Endothelial cell of umbilical vein (primary cell): ENCODE measurements around the gene ELP4.

Experiments
- EZH2 ChIP-seq: IDR thresholded peaks from 2 replicates; pipeline ENCODE4 v1.6.1; 2012; ENCODE audit warnings: borderline replicate concordance, low read depth, mild to moderate bottlenecking, moderate library complexity, low read length, inconsistent platforms; ENCODE audit not compliant: severe bottlenecking
- JUN ChIP-seq: IDR thresholded peaks from 2 replicates; pipeline ENCODE4 v1.6.1; 2011; ENCODE audit warnings: borderline replicate concordance, low read depth; ENCODE audit not compliant: insufficient read length, insufficient read depth
- MAX ChIP-seq: IDR thresholded peaks from 2 replicates; pipeline ENCODE4 v1.6.1; 2011; ENCODE audit not compliant: insufficient read depth, insufficient read length
- MYC ChIP-seq: IDR thresholded peaks from one replicate; pipeline ENCODE4 v1.6.1; 2011; ENCODE audit warnings: mild to moderate bottlenecking, low read depth, low read length
- POLR2A ChIP-seq: IDR thresholded peaks from 2 replicates; pipeline ENCODE4 v1.6.1; 2012; ENCODE audit warnings: low read depth, mild to moderate bottlenecking, control low read depth, low read length
- POLR2AphosphoS5 ChIP-seq: IDR thresholded peaks from 2 replicates; pipeline ENCODE4 v1.6.1; 2012; ENCODE audit warnings: low read depth, mild to moderate bottlenecking, control low read depth, low read length, moderate library complexity; ENCODE audit not compliant: insufficient read depth
- TF ChIP-seq, protein P1 (sequence below), 2 donors: IDR thresholded peaks; 1 replicate in 1 of 2; 2 replicates in 1 of 2; pipeline ENCODE4 v1.5.1; 2011; ENCODE audit warnings: low read length in 2 of 2, mild to moderate bottlenecking in 2 of 2, moderate library complexity in 2 of 2, control low read depth in 1 of 2, inconsistent platforms in 1 of 2, low read depth in 1 of 2; ENCODE audit not compliant: insufficient read depth in 1 of 2; ENCODE audit errors: extremely low read depth in 1 of 2

GRCh38 chr11:31817054-31817620 is 307.6 kb downstream of the ELP4 start:
- TF ChIP-seq, protein P1, sequence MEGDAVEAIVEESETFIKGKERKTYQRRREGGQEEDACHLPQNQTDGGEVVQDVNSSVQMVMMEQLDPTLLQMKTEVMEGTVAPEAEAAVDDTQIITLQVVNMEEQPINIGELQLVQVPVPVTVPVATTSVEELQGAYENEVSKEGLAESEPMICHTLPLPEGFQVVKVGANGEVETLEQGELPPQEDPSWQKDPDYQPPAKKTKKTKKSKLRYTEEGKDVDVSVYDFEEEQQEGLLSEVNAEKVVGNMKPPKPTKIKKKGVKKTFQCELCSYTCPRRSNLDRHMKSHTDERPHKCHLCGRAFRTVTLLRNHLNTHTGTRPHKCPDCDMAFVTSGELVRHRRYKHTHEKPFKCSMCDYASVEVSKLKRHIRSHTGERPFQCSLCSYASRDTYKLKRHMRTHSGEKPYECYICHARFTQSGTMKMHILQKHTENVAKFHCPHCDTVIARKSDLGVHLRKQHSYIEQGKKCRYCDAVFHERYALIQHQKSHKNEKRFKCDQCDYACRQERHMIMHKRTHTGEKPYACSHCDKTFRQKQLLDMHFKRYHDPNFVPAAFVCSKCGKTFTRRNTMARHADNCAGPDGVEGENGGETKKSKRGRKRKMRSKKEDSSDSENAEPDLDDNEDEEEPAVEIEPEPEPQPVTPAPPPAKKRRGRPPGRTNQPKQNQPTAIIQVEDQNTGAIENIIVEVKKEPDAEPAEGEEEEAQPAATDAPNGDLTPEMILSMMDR (IDR thresholded peaks at IDR 0.05; ENCODE audit: extremely low read depth in 1 of 2, insufficient read depth in 1 of 2, low read depth in 1 of 2, low read length in 2 of 2): no peak
- TF ChIP-seq EZH2 (peak; percentile 73), POLR2AphosphoS5 (no peak), POLR2A (no peak), JUN (no peak), MYC (no peak), MAX (no peak)
